Heart right ventricle (tissue), 16 donors: Measurements from ENCODE around the gene GALNT7. TPM values are rescaled to one million over a fixed set of nuclear protein-coding genes. Genes with fewer than 3 reads are reported as not detected.

Experiments used
- ATAC-seq, 8 donors: fragments of 200-7000 bp; cut with Tn5 transposase; one replicate each; pipeline ENCODE4 v1.9.1; 2020; ENCODE audit warnings: mild to moderate bottlenecking in 8 of 8, moderate library complexity in 8 of 8, moderate number of reproducible peaks in 1 of 8
- DNase-seq, 2 donors: peaks; one replicate each; pipeline ENCODE4 v3.0.0-alpha.2; 2020
- H3K27ac ChIP-seq, 10 donors: fragments of 200-600 bp; sonication (generic) in 2 of 10; one replicate each; pipeline versions ENCODE4 v1.5.0 to v1.8.0; 2020 to 2022; ENCODE audit warnings: mild to moderate bottlenecking in 3 of 10
- H3K27me3 ChIP-seq, 7 donors: fragments of 200-600 bp; one replicate each; pipeline ENCODE4 v1.8.0; 2021 to 2022; ENCODE audit warnings: mild to moderate bottlenecking in 2 of 7
- H3K36me3 ChIP-seq, 9 donors: fragments of 200-600 bp; sonication (generic) in 1 of 9; one replicate each; pipeline versions ENCODE4 v1.5.0 to v1.8.0; 2020 to 2022; ENCODE audit warnings: mild to moderate bottlenecking in 2 of 9
- H3K4me1 ChIP-seq, 9 donors: fragments of 200-600 bp; sonication (generic) in 1 of 9; one replicate each; pipeline versions ENCODE4 v1.5.0 to v1.8.0; 2020 to 2022; ENCODE audit warnings: mild to moderate bottlenecking in 4 of 9
- H3K4me3 ChIP-seq, 10 donors: fragments of 200-600 bp; sonication (generic) in 2 of 10; one replicate each; pipeline versions ENCODE4 v1.5.0 to v1.8.0; 2020 to 2022; ENCODE audit warnings: mild to moderate bottlenecking in 7 of 10, moderate library complexity in 2 of 10
- H3K9me3 ChIP-seq, 11 donors: fragments of 200-600 bp in 10 of 11; sonication (generic) in 2 of 11; one replicate each; pipeline versions ENCODE4 v1.5.0 to v1.8.0; 2013 to 2022; ENCODE audit warnings: mild to moderate bottlenecking in 2 of 11, control low read depth in 1 of 11, moderate library complexity in 1 of 11
- CTCF ChIP-seq, 9 donors: fragments of 200-600 bp; sonication (generic) in 2 of 9; IDR thresholded peaks; one replicate each; pipeline versions ENCODE4 v1.5.0 to v1.8.0; 2021 to 2022; ENCODE audit warnings: antibody characterized with exemption in 9 of 9, mild to moderate bottlenecking in 5 of 9, moderate library complexity in 1 of 9
- WGBS, 2 donors: extraction: QIAGEN DNeasy Blood & Tissue Kit; methylation state at CpG; one replicate each; pipeline ENCODE4 v1.1.7; 2013; ENCODE audit warnings: inconsistent platforms in 1 of 2; 5-methylcytosine and 5-hydroxymethylcytosine counted together
- intact Hi-C, 10 donors: fragments of 100-400 bp; cut with DNase I; formaldehyde crosslinking; loops; one replicate each; pipeline versions ENCODE4 v1.11.1 to v1.14.2; 2022
- polyA plus RNA-seq, 2 donors: library from polyadenylated mRNA; stranded (reverse); fragments of 200-250 nt; gene quantifications; one replicate each; pipeline ENCODE4 v1.2.3, GENCODE V29; 2013
- total RNA-seq, 10 donors: library from RNA; stranded (reverse); fragmentation: NEBNext Ultra II Directional in 3 of 10; extraction: Animal tissue kit (Norgen Biotek cat#: 25700) in 3 of 10; gene quantifications; one replicate each; pipeline versions ENCODE4 v1.2.1 to v1.2.4, GENCODE V29; 2021 to 2023
- donor health status: Arrhythmogenic right ventricular cardiomyopathy.
- donor health status: ischemic (EF 13 %, LVEDD 7.1; RV severe dilation, severe dysfunction).
- donor health status: healthy with polysubstance abuse.
- donor health status: DM: no; HTN: yes; CAD: no.
- donor health status: DM: no; HTN: no; CAD: no.
- donor health status: ischemic (EF 25% LVEDD 6.9; RV normal size, moderate dysfunction).
- donor health status: ischemic (EF 25% LVEDD 5.7; RV mildly dilated, moderate dysfunction).
- donor health status: healthy.
- donor health status: DM: yes; HTN: yes; CAD: no.
- donor health status: Ischemic cardiomyopathy.
- donor health status: ischemic (EF 35%, LVEDD 5.7; RV mildly dilated, moderate dysfunction).
- donor health status: nonischemic (EF 11% LVEDD 7.7; RV severe dilation, severe dysfunction).
- donor health status: DM: yes; HTN: yes; CAD: no.
- donor health status: PGD.
- donor health status: ischemic (EF 29% LVEDD 5.4; RV normal size, mild dysfunction).
- donor health status: nonischemic (EF 23%, LVEDD 6.1; RV moderate dilation, normal function).

The GALNT7 gene
- total and polyA plus RNA-seq, 12 donors, result 2.2 to 8.8 (median 5.3) TPM

DNA sequence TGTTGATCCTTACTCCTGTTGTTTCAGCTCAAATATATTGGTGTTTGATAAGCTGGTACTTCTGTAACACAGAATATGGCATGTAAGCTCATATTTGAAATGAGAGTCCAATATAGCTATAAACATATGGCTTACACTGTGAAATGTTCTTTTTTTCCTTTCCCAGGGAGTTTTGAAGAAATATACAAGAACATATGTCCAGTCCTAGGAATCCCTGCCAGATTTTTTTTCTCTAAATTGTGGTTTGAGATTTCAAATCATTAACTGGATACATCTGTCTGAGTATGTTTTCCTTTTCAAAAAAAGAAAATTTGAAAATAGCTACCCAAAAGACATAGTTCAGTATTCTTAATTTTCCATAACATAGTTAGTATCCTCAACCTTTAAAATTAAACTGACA, 105.3 kb downstream of the GALNT7 start:
- Histone ChIP-seq H3K9me3 (peaks cover 0 to 4% (median 0%) of the 10 kb centered on the region in 11 donors), H3K27ac (no peak overlapping the region), H3K4me1 (peaks cover 0 to 20% (median 6%) of the 10 kb centered on the region in 9 donors), H3K27me3 (no peaks in the 10 kb centered on the region), H3K36me3 (no peaks in the 10 kb centered on the region), H3K4me3 (no peak overlapping the region)
- ATAC-seq (no peak), DNase-seq (no peak)
- no peak for TF ChIP-seq CTCF (IDR thresholded peaks at IDR 0.05)
- intact Hi-C loops, result no loop called here

DNA sequence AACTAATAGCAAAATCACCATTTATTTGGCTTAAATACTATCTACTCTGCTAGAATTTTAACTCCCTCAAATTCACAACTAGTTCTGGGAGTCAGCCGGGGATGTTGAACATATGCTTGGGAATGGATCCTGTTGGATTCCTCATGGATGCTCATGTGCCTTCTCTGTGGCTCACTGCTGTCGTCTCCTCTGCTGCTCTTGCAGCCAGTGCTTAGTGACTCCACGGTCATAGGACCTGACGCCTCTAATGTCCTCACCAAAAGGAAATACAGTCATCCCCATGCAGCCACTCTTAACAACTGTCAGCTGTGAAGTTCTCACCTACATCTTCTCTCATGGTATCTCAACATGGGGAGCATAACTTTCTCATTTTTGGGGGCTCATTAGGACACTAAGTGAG, 106.1 kb downstream of the GALNT7 start:
- no peak for TF ChIP-seq CTCF (IDR thresholded peaks at IDR 0.05)
- DNase-seq (no peak), ATAC-seq (no peak)
- no peaks in the 10 kb centered on the region for H3K36me3 ChIP-seq
- intact Hi-C loops, result no loop called here
- H3K4me1 ChIP-seq, result peaks cover 0 to 20% (median 6%) of the 10 kb centered on the region in 9 donors
- peaks cover 0 to 4% (median 0%) of the 10 kb centered on the region in 11 donors for H3K9me3 ChIP-seq
- H3K27me3 ChIP-seq, result no peaks in the 10 kb centered on the region
- no peak overlapping the region for H3K27ac ChIP-seq
- WGBS, 2 donors, result 88 to 95% methylated on average over 4 of the region's 4 CpGs
- H3K4me3 ChIP-seq, result no peak overlapping the region

GRCh38 chr4:173275150-173275549, 106.5 kb downstream of the GALNT7 start:
- no peak for ATAC-seq
- 74 to 77% methylated on average over 7 of the region's 7 CpGs for WGBS, 2 donors
- no peak overlapping the region for H3K27ac ChIP-seq

GRCh38 chr4:173277340-173277739, 108.7 kb downstream of the GALNT7 start:
- ATAC-seq (no peak), DNase-seq (no peak)
- Histone ChIP-seq H3K4me3 (no peak overlapping the region), H3K9me3 (peaks cover 0 to 4% (median 0%) of the 10 kb centered on the region in 11 donors), H3K27me3 (no peaks in the 10 kb centered on the region), H3K36me3 (no peaks in the 10 kb centered on the region), H3K27ac (no peak overlapping the region), H3K4me1 (peaks cover 0 to 3% (median 0%) of the 10 kb centered on the region in 9 donors)
- TF ChIP-seq CTCF (IDR thresholded peaks at IDR 0.05), result no peak
- 95% methylated on average over 2 of the region's 2 CpGs for WGBS, 2 donors
- intact Hi-C loops, result no loop called here

More at GRCh38 chr4:173275150-173275549, 106.5 kb downstream of the GALNT7 start:
- intact Hi-C loops, result no loop called here
- no peak overlapping the region for H3K4me3 ChIP-seq
- peaks cover 0 to 4% (median 0%) of the 10 kb centered on the region in 11 donors for H3K9me3 ChIP-seq
- H3K36me3 ChIP-seq, result no peaks in the 10 kb centered on the region
- DNase-seq, result no peak
- H3K4me1 ChIP-seq, result peaks cover 0 to 17% (median 6%) of the 10 kb centered on the region in 9 donors
- no peaks in the 10 kb centered on the region for H3K27me3 ChIP-seq
- TF ChIP-seq CTCF (IDR thresholded peaks at IDR 0.05), result no peak
